Measurements from ENCODE around the gene DSCAM. TPM values are rescaled to one million over a fixed set of nuclear protein-coding genes. Genes with fewer than 3 reads are reported as not detected.

DSCAM gene
- total RNA-seq, 3 donors from 2014 or later = not detected

- no peaks in the 10 kb centered on the region for H3K27me3 Mint-ChIP-seq (ENCODE audit: low read depth)
- no peaks in the 10 kb centered on the region for H3K4me1 Mint-ChIP-seq (ENCODE audit: low read depth)
- no peak for DNase-seq
- peaks cover 22% of the 10 kb centered on the region for H3K9me3 Mint-ChIP-seq
- no peak overlapping the region for H3K4me3 Mint-ChIP-seq
- no peak for ATAC-seq
- H3K36me3 Mint-ChIP-seq (ENCODE audit: insufficient read depth) = no peaks in the 10 kb centered on the region
These were observed 881.9 kb downstream of the DSCAM start for GRCh38 chr21:39965026-39965425.

- H3K27me3 Mint-ChIP-seq (ENCODE audit: low read depth) = no peaks in the 10 kb centered on the region
- peaks cover 28% of the 10 kb centered on the region for H3K9me3 Mint-ChIP-seq
- H3K4me1 Mint-ChIP-seq (ENCODE audit: low read depth) = no peaks in the 10 kb centered on the region
- H3K4me3 Mint-ChIP-seq = no peak overlapping the region
- no peak for DNase-seq
- no peak for ATAC-seq
- no peaks in the 10 kb centered on the region for H3K36me3 Mint-ChIP-seq (ENCODE audit: insufficient read depth)
These were observed 885.7 kb downstream of the DSCAM start for GRCh38 chr21:39961251-39961650.

Data from activated T-cell treated with anti-CD3 and anti-CD28 coated beads, Interleukin-2, amount 50 U/mL, for 4 hours (primary cell).